Fibroblast of skin of left quadriceps (primary cell): ENCODE data around the gene ADCY3.

ENCODE experiments used
- DNase-seq, 2 experiments: peaks; one replicate each; pipeline ENCODE4 v3.0.0-alpha.2; 2013; ENCODE audit warnings: low read depth in 2 of 2

The ADCY3 gene

DNA sequence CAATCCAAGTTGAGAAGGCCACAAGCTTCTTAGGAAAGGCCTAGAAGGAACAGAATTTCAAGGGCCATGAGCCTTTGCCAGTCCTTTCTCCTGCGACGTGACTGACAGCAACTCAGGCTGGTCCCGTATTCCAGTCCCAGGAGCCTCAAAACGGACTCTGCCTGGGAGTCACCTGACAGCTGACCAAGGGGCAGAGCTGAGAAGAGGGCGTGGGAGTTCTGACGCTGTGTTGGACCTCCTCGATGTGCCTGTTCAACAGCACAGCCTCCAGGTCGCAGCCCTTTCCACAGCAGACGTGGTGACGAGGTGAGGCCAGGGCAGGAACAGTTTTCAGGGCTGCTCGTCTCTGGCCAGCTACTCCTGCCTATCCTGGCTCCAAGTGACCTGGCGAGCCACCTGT is 89.3 kb downstream of the ADCY3 start:
- DNase-seq: no peak

GRCh38 chr2:24830351-24830750 is 89.7 kb downstream of the ADCY3 start:
- DNase-seq: peak in 1 of 2 experiments; percentile 13

GRCh38 chr2:24828238-24828996 is 91.6 kb downstream of the ADCY3 start:
- no peak for DNase-seq

GRCh38 chr2:24827321-24828237 is 92.5 kb downstream of the ADCY3 start:
- DNase-seq: peak; percentile 61 to 69

- no peak for DNase-seq
Measured at GRCh38 chr2:24826773-24827145, 93.3 kb downstream of the ADCY3 start.

DNA sequence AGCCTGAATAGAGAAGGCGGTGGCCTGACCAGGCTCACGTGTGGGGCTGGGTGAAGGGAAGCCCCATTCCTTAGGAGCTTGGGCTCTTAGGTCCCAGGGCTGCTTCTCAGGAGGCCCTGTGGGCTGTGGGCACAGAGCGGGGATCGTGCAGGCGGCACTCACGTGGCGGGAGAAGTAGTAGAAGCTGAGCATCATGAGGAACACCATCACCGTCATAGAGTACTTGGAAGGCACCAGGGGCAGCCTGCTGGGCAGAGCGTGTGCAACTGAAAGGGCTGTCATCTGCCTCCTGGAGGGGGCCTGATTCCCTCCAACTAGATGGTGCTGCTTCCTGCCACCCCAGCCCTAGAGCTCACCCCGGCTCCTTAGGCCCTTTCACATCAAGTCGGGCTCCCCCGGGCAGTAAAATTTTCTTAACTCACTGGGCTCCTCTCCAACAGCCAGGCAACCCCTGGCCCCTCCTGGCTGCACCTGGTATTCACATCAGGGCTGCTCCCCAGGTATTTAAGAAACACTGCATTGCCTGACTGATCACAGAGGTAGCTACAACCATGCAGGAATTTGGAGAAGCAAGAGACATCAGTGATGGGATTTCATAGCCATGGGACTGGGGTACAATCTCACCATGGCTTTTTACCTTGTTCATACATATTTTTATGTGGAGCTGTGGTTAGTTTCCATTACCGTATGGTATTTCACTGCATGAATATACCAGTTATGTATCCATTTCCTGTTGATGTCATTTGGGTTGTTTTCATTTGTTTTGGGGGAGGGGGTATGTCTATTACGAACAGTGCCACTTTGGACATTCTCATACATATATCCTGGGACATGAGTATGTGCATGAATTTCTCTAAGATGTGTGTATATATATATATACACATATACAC is 93.9 kb downstream of the ADCY3 start:
- DNase-seq: no peak

DNA sequence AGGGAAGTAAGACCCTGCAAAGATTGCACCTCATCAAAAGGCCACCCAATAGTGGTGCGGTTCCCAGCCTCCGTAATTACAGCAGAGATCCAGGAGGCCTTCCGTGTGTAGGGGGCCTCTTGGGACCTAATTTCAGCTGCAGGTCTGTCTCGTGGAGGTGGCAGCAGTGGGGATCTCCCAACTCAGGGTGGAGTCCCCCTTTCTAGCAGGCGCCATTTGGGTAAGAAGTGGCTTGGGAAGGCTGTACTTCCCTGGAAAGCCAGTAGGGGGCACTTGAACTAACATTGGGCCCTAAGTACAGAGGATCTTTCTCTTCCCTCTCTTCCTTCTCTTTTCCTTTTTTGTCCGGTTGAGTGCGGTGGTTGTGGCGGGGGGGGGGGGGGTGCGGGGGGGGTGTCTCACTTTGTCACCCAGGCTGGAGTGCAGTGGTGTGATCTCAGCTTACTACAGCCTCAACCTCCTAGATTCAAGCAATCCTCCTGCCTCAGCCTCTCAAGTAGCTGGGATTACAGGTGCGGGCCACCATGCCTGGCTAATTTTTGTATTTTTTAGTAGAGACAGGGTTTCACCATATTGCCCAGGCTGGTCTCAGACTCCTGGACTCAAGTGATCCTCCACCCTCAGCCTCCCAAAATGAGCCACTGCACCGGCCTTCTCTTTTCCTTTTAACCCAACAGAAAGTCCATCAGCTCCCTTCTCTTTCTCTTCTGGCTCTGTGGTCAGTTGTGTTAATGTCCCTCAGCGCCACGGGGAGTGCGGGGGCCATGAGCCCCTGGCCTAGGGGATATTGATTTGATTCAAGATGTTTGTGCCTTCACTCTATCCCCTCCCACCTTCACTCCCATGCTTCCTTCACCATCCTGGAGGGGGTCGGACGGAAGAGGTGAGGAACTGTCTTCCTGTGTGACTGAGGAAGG is 94.8 kb downstream of the ADCY3 start:
- no peak for DNase-seq

- DNase-seq: no peak
Measured at GRCh38 chr2:24824071-24824588, 95.9 kb downstream of the ADCY3 start.

DNA sequence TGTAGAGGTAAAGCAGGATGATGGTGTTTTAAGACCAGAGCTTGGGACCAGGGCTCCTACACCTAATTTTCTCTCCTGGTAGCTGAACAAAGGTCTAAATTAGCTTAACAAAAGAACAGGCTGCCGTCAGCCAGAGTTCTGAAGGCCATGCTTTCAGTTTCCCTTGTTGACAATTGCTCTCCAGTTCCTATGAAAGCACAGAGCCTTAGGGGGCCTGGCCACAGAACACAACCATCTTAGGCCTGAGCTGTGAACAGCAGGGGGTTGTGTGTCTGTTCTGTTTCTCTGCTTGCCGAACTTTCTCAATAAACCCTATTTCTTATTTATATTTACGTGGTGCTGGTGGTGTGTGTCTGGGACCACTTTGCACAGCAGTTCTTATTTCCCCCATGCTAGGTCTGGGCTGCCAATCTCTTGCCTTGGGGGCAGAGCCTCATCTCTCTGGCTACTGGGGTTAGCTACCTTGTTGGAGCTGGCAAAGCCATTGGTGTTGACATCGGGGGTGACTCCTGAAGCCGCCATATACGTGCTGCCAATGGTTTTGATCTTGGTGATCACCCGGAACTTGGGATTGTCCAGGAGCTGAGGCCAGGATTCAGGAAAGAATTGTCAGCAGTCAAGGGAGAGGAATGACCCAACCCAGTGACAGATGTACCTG is 97.9 kb downstream of the ADCY3 start:
- DNase-seq: no peak

- no peak for DNase-seq
Measured at GRCh38 chr2:24821433-24821891, 98.6 kb downstream of the ADCY3 start.

GRCh38 chr2:24820598-24821432 is 99.2 kb downstream of the ADCY3 start:
- no peak for DNase-seq

DNA sequence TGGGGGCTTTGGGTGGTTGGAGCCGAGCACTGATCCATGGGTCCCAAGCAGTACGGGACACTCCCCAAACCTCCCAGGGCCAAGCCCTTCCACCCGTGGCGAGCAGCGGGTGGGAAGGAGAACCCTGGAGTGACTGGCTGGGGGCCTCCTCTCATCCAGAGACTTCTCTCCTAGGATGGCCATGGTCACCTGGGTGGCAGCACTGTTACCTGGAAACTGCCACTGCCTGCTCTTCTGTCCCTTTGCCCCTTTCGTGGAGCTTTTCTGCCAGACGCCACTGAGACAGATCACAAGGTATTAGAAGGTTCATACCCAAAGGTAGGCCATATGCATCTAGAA is 99.9 kb downstream of the ADCY3 start:
- DNase-seq: no peak

- no peak for DNase-seq
Measured at GRCh38 chr2:24819442-24820174, 100.4 kb downstream of the ADCY3 start.

- no peak for DNase-seq
Measured at GRCh38 chr2:24818721-24819167, 101.3 kb downstream of the ADCY3 start.

- DNase-seq: peak; percentile 49 to 52
Measured at GRCh38 chr2:24816884-24817283, 103.2 kb downstream of the ADCY3 start.

GRCh38 chr2:24816404-24816803 is 103.6 kb downstream of the ADCY3 start:
- no peak for DNase-seq

- DNase-seq: no peak
Measured at GRCh38 chr2:24815171-24815570, 104.9 kb downstream of the ADCY3 start.

- DNase-seq: no peak
Measured at GRCh38 chr2:24814516-24814915, 105.5 kb downstream of the ADCY3 start.
